B cell (primary cell): ENCODE data around the gene FRMD4A. TPM values are rescaled to one million over a fixed set of nuclear protein-coding genes. Genes with fewer than 3 reads are reported as not detected.

Experiments used
- ATAC-seq: fragments of 200-7000 bp; cut with Tn5 transposase; one replicate; pipeline ENCODE4 v1.10.0; 2021; ENCODE audit warnings: low read depth, mild to moderate bottlenecking, moderate number of reproducible peaks, moderate library complexity
- CTCF ChIA-PET: fragments of 350-600 bp; sonication (Branson Sonifier 250); formaldehyde crosslinking; loops from one replicate; lab custom pipeline; 2021; ENCODE audit warnings: antibody characterized with exemption, inconsistent platforms; lab: Charles Lee
- POLR2A ChIA-PET: fragments of 350-600 bp; sonication (Branson Sonifier 250); formaldehyde crosslinking; loops from one replicate; lab custom pipeline; 2021; ENCODE audit warnings: antibody characterized with exemption; lab: Charles Lee
- DNase-seq: peaks from one replicate; pipeline ENCODE4 v3.0.0; 2013
- H2AFZ ChIP-seq: 2 replicates; pipeline ENCODE4 v1.6.1; 2012; ENCODE audit warnings: mild to moderate bottlenecking, low read depth, low read length; ENCODE audit not compliant: insufficient read depth, poor library complexity, severe bottlenecking
- H3K27ac ChIP-seq, 2 donors: 1 replicate in 1 of 2; 2 replicates in 1 of 2; pipeline ENCODE4 v1.5.1; 2012 to 2013; ENCODE audit warnings: low read length in 2 of 2, mild to moderate bottlenecking in 2 of 2, moderate library complexity in 1 of 2
- H3K27me3 ChIP-seq, 4 experiments: fragments of 200-600 bp in 1 of 4; sonication (generic) in 1 of 4; replicated peaks in 1 of 4; 1 replicate in 2 of 4; 2 replicates in 2 of 4; pipeline versions ENCODE4 v1.6.1 to v1.7.0; 2013 to 2016; ENCODE audit warnings: low read length in 3 of 4, mild to moderate bottlenecking in 2 of 4, mixed read lengths in 1 of 4, moderate library complexity in 1 of 4; ENCODE audit not compliant: insufficient read depth in 4 of 4, control insufficient read depth in 3 of 4; ENCODE audit errors: control extremely low read depth in 1 of 4
- H3K36me3 ChIP-seq, 2 experiments: replicated peaks in 1 of 2; 1 replicate in 1 of 2; 2 replicates in 1 of 2; pipeline versions ENCODE4 v1.6.1 to v1.7.1; 2013; ENCODE audit warnings: low read length in 1 of 2; ENCODE audit not compliant: insufficient read depth in 2 of 2, control insufficient read depth in 1 of 2; ENCODE audit errors: control extremely low read depth in 1 of 2, extremely low read depth in 1 of 2
- H3K4me1 ChIP-seq, 2 donors: fragments of 200-600 bp in 1 of 2; sonication (generic) in 1 of 2; 1 replicate in 1 of 2; 2 replicates in 1 of 2; pipeline versions ENCODE4 v1.5.1 to v1.6.1; 2013 to 2017; ENCODE audit warnings: low read length in 2 of 2; ENCODE audit not compliant: control insufficient read depth in 2 of 2, insufficient read depth in 2 of 2
- H3K4me2 ChIP-seq: replicated peaks from 2 replicates; pipeline ENCODE3; 2012; ENCODE audit warnings: mild to moderate bottlenecking, low read depth, low read length; ENCODE audit not compliant: poor library complexity, severe bottlenecking
- H3K4me3 ChIP-seq, 5 experiments: fragments of 200-600 bp in 1 of 5; sonication (generic) in 1 of 5; 1 replicate in 3 of 5; 2 replicates in 2 of 5; pipeline versions ENCODE4 v1.5.1 to v1.7.0; 2011 to 2016; ENCODE audit warnings: low read length in 4 of 5, mild to moderate bottlenecking in 4 of 5, low read depth in 2 of 5, control low read depth in 1 of 5, moderate library complexity in 1 of 5; ENCODE audit not compliant: insufficient read depth in 1 of 5; ENCODE audit errors: control extremely low read depth in 1 of 5, extremely low read depth in 1 of 5
- H3K79me2 ChIP-seq: fragments of 200-600 bp; sonication (generic); one replicate; pipeline ENCODE4 v1.6.0; 2016; ENCODE audit warnings: low read length; ENCODE audit not compliant: control insufficient read depth, insufficient read depth
- H3K9ac ChIP-seq: fragments of 200-600 bp; sonication (generic); 2 replicates; pipeline ENCODE4 v1.6.1; 2017; ENCODE audit warnings: mild to moderate bottlenecking, low read length, moderate library complexity
- H3K9me3 ChIP-seq, 3 donors: one replicate each; pipeline versions ENCODE4 v1.6.1 to v1.7.1; 2013; ENCODE audit warnings: low read length in 2 of 3; ENCODE audit not compliant: control insufficient read depth in 2 of 3, insufficient read depth in 1 of 3; ENCODE audit errors: control extremely low read depth in 1 of 3
- H4K20me1 ChIP-seq: 2 replicates; pipeline ENCODE4 v1.6.0; 2012; ENCODE audit warnings: mild to moderate bottlenecking, low read length; ENCODE audit not compliant: insufficient read depth, control insufficient read depth, poor library complexity, severe bottlenecking
- H3K27ac Mint-ChIP-seq: one replicate; pipeline ENCODE4 v1.8.0; 2021; ENCODE audit warnings: mixed read lengths
- H3K27me3 Mint-ChIP-seq: one replicate; pipeline ENCODE4 v1.8.0; 2021; ENCODE audit warnings: mixed read lengths
- H3K4me1 Mint-ChIP-seq: one replicate; pipeline ENCODE4 v1.8.0; 2021; ENCODE audit warnings: mixed read lengths
- H3K4me3 Mint-ChIP-seq: one replicate; pipeline ENCODE4 v1.8.0; 2021; ENCODE audit warnings: mixed read lengths
- H3K9me3 Mint-ChIP-seq: one replicate; pipeline ENCODE4 v1.8.0; 2022; ENCODE audit warnings: mixed read lengths; ENCODE audit not compliant: insufficient read depth
- CTCF ChIP-seq: fragments of 200-600 bp; IDR thresholded peaks from one replicate; pipeline ENCODE4 v1.8.0; 2022; ENCODE audit warnings: antibody characterized with exemption, mild to moderate bottlenecking
- EZH2 ChIP-seq: IDR thresholded peaks from 2 replicates; pipeline ENCODE4 v1.6.1; 2012; ENCODE audit warnings: borderline replicate concordance, low read depth, mild to moderate bottlenecking, moderate library complexity, low read length; ENCODE audit not compliant: insufficient read depth, poor library complexity, severe bottlenecking
- WGBS: methylation state at CpG from one replicate; pipeline ENCODE4 v1.1.5; 2013; ENCODE audit warnings: missing lambda C conversion rate; ENCODE audit not compliant: insufficient coverage; 5-methylcytosine and 5-hydroxymethylcytosine counted together
- intact Hi-C: fragments of 100-400 bp; cut with micrococcal nuclease; formaldehyde crosslinking; loops from one replicate; pipeline ENCODE4 v1.10.0; 2022
- polyA plus RNA-seq: library from polyadenylated mRNA; depleted of rRNA; stranded (reverse); fragments of >200 nt; gene quantifications from 2 replicates; pipeline ENCODE4 v1.2.3, GENCODE V29; 2012
- total RNA-seq, 2 donors: library from RNA; stranded (reverse); fragments of 120-200 nt in 1 of 2; gene quantifications; 1 replicate in 1 of 2; 2 replicates in 1 of 2; pipeline versions ENCODE4 v1.2.3 to v1.2.4, GENCODE V29; 2013 to 2022

The FRMD4A gene
- total and polyA plus RNA-seq, 2 donors (not counting 1 experiment from before 2014, with no cell fraction given) = 0.76 to 3.4 TPM

GRCh38 chr10:14080795-14081194 is 249.9 kb downstream of the FRMD4A start:
- intact Hi-C loops = no loop called here
- no peaks in the 10 kb centered on the region for H3K79me2 ChIP-seq
- H2AFZ ChIP-seq = no peak overlapping the region
- H3K4me2 ChIP-seq = no peak overlapping the region
- Mint-ChIP-seq H3K9me3 (peaks cover 2% of the 10 kb centered on the region), H3K27me3 (peaks cover 38% of the 10 kb centered on the region), H3K27ac (no peak overlapping the region), H3K4me3 (no peak overlapping the region), H3K4me1 (no peaks in the 10 kb centered on the region)
- H3K4me1 ChIP-seq = no peaks in the 10 kb centered on the region
- ATAC-seq (no peak), DNase-seq (no peak)
- ChIA-PET CTCF (no interaction called here), POLR2A (no interaction called here)
- no peak overlapping the region for H3K27ac ChIP-seq
- H3K4me3 ChIP-seq = no peak overlapping the region
- no peaks in the 10 kb centered on the region for H3K36me3 ChIP-seq
- H4K20me1 ChIP-seq = no peaks in the 10 kb centered on the region
- TF ChIP-seq CTCF (no peak), EZH2 (no peak)
- H3K9me3 ChIP-seq = peaks cover 0 to 8% (median 6%) of the 10 kb centered on the region in 3 donors
- 67% methylated on average over 1 of the region's 4 CpGs for WGBS
- no peak overlapping the region for H3K9ac ChIP-seq
- H3K27me3 ChIP-seq = peaks cover 0 to 18% (median 3%) of the 10 kb centered on the region in 4 experiments

- H3K27ac Mint-ChIP-seq = no peak overlapping the region
- peaks cover 0 to 24% (median 6%) of the 10 kb centered on the region in 4 experiments for H3K27me3 ChIP-seq
- H3K9me3 Mint-ChIP-seq = peaks cover 2% of the 10 kb centered on the region
- H3K4me1 Mint-ChIP-seq = no peaks in the 10 kb centered on the region
- H3K4me3 Mint-ChIP-seq = no peak overlapping the region
- ChIA-PET POLR2A (no interaction called here), CTCF (no interaction called here)
- no peak for DNase-seq
- no peak overlapping the region for H2AFZ ChIP-seq
- H3K4me1 ChIP-seq = no peaks in the 10 kb centered on the region
- H3K9ac ChIP-seq = no peak overlapping the region
- H3K9me3 ChIP-seq = peaks cover 0 to 8% (median 6%) of the 10 kb centered on the region in 3 donors
- WGBS = 75% methylated on average over 1 of the region's 3 CpGs
- H3K36me3 ChIP-seq = no peaks in the 10 kb centered on the region
- no peak overlapping the region for H3K4me3 ChIP-seq
- H3K4me2 ChIP-seq = no peak overlapping the region
- H3K79me2 ChIP-seq = no peaks in the 10 kb centered on the region
- H4K20me1 ChIP-seq = no peaks in the 10 kb centered on the region
- no peak overlapping the region for H3K27ac ChIP-seq
- peaks cover 35% of the 10 kb centered on the region for H3K27me3 Mint-ChIP-seq
- intact Hi-C loops = no loop called here
- TF ChIP-seq EZH2 = no peak
- TF ChIP-seq CTCF = no peak
- no peak for ATAC-seq
Observed at GRCh38 chr10:14077430-14077829, 253.3 kb downstream of the FRMD4A start.
